MG63 (cell line): Measurements from ENCODE around the gene FEM1B. TPM values are rescaled to one million over a fixed set of nuclear protein-coding genes. Genes with fewer than 3 reads are reported as not detected.

Source experiments
- DNase-seq: peaks from one replicate; pipeline ENCODE4 v3.0.0-alpha.2; 2020
- H3K27me3 ChIP-seq: fragments of 250-450 bp; sonication (Bioruptor Pico); 2 replicates; pipeline ENCODE4 v1.5.1; 2020; ENCODE audit warnings: mild to moderate bottlenecking, moderate library complexity
- H3K36me3 ChIP-seq: fragments of 250-450 bp; sonication (Bioruptor Pico); 2 replicates; pipeline ENCODE4 v1.5.1; 2020; ENCODE audit warnings: mild to moderate bottlenecking, moderate library complexity
- H3K4me3 ChIP-seq: fragments of 250-450 bp; sonication (Bioruptor Pico); 2 replicates; pipeline ENCODE4 v1.5.1; 2020; ENCODE audit warnings: mild to moderate bottlenecking, moderate library complexity
- H3K9me3 ChIP-seq: fragments of 250-450 bp; sonication (Bioruptor Pico); 2 replicates; pipeline ENCODE4 v1.5.1; 2020; ENCODE audit warnings: mild to moderate bottlenecking, moderate library complexity
- total RNA-seq: library from RNA; depleted of rRNA; stranded (reverse); fragments of >200 nt; shearing (Covaris generic); gene quantifications from 2 replicates; pipeline ENCODE4 v1.2.3, GENCODE V29; 2014; ENCODE audit warnings: low replicate concordance

Gene FEM1B
- total RNA-seq, 1 experiment from 2014 or later = 41.3 TPM

GRCh38 chr15:68295014-68295805 lies 17.7 kb downstream of the FEM1B start:
- Histone ChIP-seq H3K4me3 (no peak overlapping the region), H3K27me3 (no peaks in the 10 kb centered on the region), H3K36me3 (peaks cover 86% of the 10 kb centered on the region), H3K9me3 (no peaks in the 10 kb centered on the region)
- DNase-seq = no peak

GRCh38 chr15:68298336-68298735 lies 20.8 kb downstream of the FEM1B start:
- H3K4me3 ChIP-seq = no peak overlapping the region
- no peak for DNase-seq
- H3K9me3 ChIP-seq = no peaks in the 10 kb centered on the region
- no peaks in the 10 kb centered on the region for H3K27me3 ChIP-seq
- peaks cover 65% of the 10 kb centered on the region for H3K36me3 ChIP-seq

GRCh38 chr15:68298882-68299381 lies 21.4 kb downstream of the FEM1B start:
- H3K9me3 ChIP-seq = no peaks in the 10 kb centered on the region
- no peaks in the 10 kb centered on the region for H3K27me3 ChIP-seq
- no peak for DNase-seq
- H3K36me3 ChIP-seq = peaks cover 64% of the 10 kb centered on the region
- no peak overlapping the region for H3K4me3 ChIP-seq

- peak; percentile 54 for DNase-seq
- no peaks in the 10 kb centered on the region for H3K27me3 ChIP-seq
- H3K4me3 ChIP-seq = no peak overlapping the region
- H3K36me3 ChIP-seq = peaks cover 64% of the 10 kb centered on the region
- H3K9me3 ChIP-seq = no peaks in the 10 kb centered on the region
Observed at GRCh38 chr15:68299436-68299835, 21.9 kb downstream of the FEM1B start.

- peaks cover 60% of the 10 kb centered on the region for H3K36me3 ChIP-seq
- no peaks in the 10 kb centered on the region for H3K9me3 ChIP-seq
- no peak for DNase-seq
Observed at GRCh38 chr15:68300115-68300940, 22.8 kb downstream of the FEM1B start.

GRCh38 chr15:68301301-68301700 lies 23.8 kb downstream of the FEM1B start:
- Histone ChIP-seq H3K27me3 (no peaks in the 10 kb centered on the region), H3K36me3 (peaks cover 59% of the 10 kb centered on the region), H3K9me3 (no peaks in the 10 kb centered on the region), H3K4me3 (no peak overlapping the region)
- no peak for DNase-seq

More at GRCh38 chr15:68300115-68300940, 22.8 kb downstream of the FEM1B start:
- Histone ChIP-seq H3K4me3 (no peak overlapping the region), H3K27me3 (no peaks in the 10 kb centered on the region)

GRCh38 chr15:68302729-68303128 lies 25.2 kb downstream of the FEM1B start:
- H3K27me3 ChIP-seq = no peaks in the 10 kb centered on the region
- no peaks in the 10 kb centered on the region for H3K9me3 ChIP-seq
- no peak for DNase-seq
- peaks cover 58% of the 10 kb centered on the region for H3K36me3 ChIP-seq
- no peak overlapping the region for H3K4me3 ChIP-seq

GRCh38 chr15:68303134-68303533 lies 25.6 kb downstream of the FEM1B start:
- H3K4me3 ChIP-seq = no peak overlapping the region
- H3K27me3 ChIP-seq = no peaks in the 10 kb centered on the region
- DNase-seq = no peak
- H3K9me3 ChIP-seq = no peaks in the 10 kb centered on the region
- H3K36me3 ChIP-seq = peaks cover 56% of the 10 kb centered on the region

- Histone ChIP-seq H3K4me3 (no peak overlapping the region), H3K9me3 (no peaks in the 10 kb centered on the region), H3K27me3 (no peaks in the 10 kb centered on the region), H3K36me3 (peaks cover 51% of the 10 kb centered on the region)
- peak; percentile 50 for DNase-seq
Observed at GRCh38 chr15:68303560-68304436, 26.3 kb downstream of the FEM1B start.

- Histone ChIP-seq H3K27me3 (no peaks in the 10 kb centered on the region), H3K36me3 (peaks cover 48% of the 10 kb centered on the region), H3K4me3 (no peak overlapping the region), H3K9me3 (no peaks in the 10 kb centered on the region)
- no peak for DNase-seq
Observed at GRCh38 chr15:68304589-68305337, 27.2 kb downstream of the FEM1B start.

- Histone ChIP-seq H3K36me3 (peaks cover 46% of the 10 kb centered on the region), H3K4me3 (no peak overlapping the region), H3K27me3 (no peaks in the 10 kb centered on the region), H3K9me3 (no peaks in the 10 kb centered on the region)
- no peak for DNase-seq
Observed at GRCh38 chr15:68305420-68305871, 27.9 kb downstream of the FEM1B start.

- Histone ChIP-seq H3K9me3 (no peaks in the 10 kb centered on the region), H3K4me3 (no peak overlapping the region), H3K36me3 (peaks cover 57% of the 10 kb centered on the region), H3K27me3 (no peaks in the 10 kb centered on the region)
- no peak for DNase-seq
Observed at GRCh38 chr15:68307131-68307928, 29.8 kb downstream of the FEM1B start.

- Histone ChIP-seq H3K4me3 (no peak overlapping the region), H3K36me3 (peaks cover 51% of the 10 kb centered on the region), H3K27me3 (no peaks in the 10 kb centered on the region), H3K9me3 (no peaks in the 10 kb centered on the region)
- no peak for DNase-seq
Observed at GRCh38 chr15:68309024-68309423, 31.5 kb downstream of the FEM1B start.

- no peak for DNase-seq
- Histone ChIP-seq H3K4me3 (no peak overlapping the region), H3K9me3 (no peaks in the 10 kb centered on the region), H3K36me3 (peaks cover 56% of the 10 kb centered on the region), H3K27me3 (no peaks in the 10 kb centered on the region)
Observed at GRCh38 chr15:68310178-68310803, 32.7 kb downstream of the FEM1B start.
